Skeletal muscle satellite cell (primary cell): Measurements from ENCODE around the gene ZNF331.

Experiments
- H3K27me3 ChIP-seq: 2 replicates; pipeline ENCODE4 v1.7.0; 2013; ENCODE audit warnings: low read length; ENCODE audit not compliant: control insufficient read depth, insufficient read depth
- H3K36me3 ChIP-seq: 2 replicates; pipeline ENCODE4 v1.7.0; 2013; ENCODE audit warnings: mild to moderate bottlenecking, control low read depth, low read length; ENCODE audit not compliant: insufficient read depth
- H3K4me1 ChIP-seq: 2 replicates; pipeline ENCODE4 v1.7.0; 2013; ENCODE audit warnings: low read length; ENCODE audit not compliant: control insufficient read depth, insufficient read depth
- H3K4me2 ChIP-seq: 2 replicates; pipeline ENCODE4 v1.7.0; 2013; ENCODE audit warnings: mild to moderate bottlenecking, low read length
- H3K4me3 ChIP-seq: 2 replicates; pipeline ENCODE4 v1.7.0; 2013; ENCODE audit warnings: low read length
- H3K9ac ChIP-seq: 2 replicates; pipeline ENCODE4 v1.7.0; 2013; ENCODE audit warnings: mild to moderate bottlenecking, low read depth, low read length, moderate library complexity
- H3K9me3 ChIP-seq: replicated peaks from 2 replicates; pipeline ENCODE4 v1.7.0; 2013; ENCODE audit warnings: mild to moderate bottlenecking, control low read depth, low read length

ZNF331 gene

GRCh38 chr19:53580871-53581835, 43.2 kb downstream of the ZNF331 start:
- Histone ChIP-seq H3K36me3 (peaks cover 34% of the 10 kb centered on the region), H3K4me2 (no peak overlapping the region), H3K4me3 (no peak overlapping the region), H3K27me3 (no peaks in the 10 kb centered on the region), H3K9me3 (peaks cover 39% of the 10 kb centered on the region), H3K4me1 (no peaks in the 10 kb centered on the region), H3K9ac (no peak overlapping the region)

- no peak overlapping the region for H3K4me3 ChIP-seq
- no peak overlapping the region for H3K9ac ChIP-seq
- H3K4me1 ChIP-seq: no peaks in the 10 kb centered on the region
- peaks cover 27% of the 10 kb centered on the region for H3K36me3 ChIP-seq
- H3K9me3 ChIP-seq: peaks cover 32% of the 10 kb centered on the region
- no peaks in the 10 kb centered on the region for H3K27me3 ChIP-seq
- no peak overlapping the region for H3K4me2 ChIP-seq
Measured at GRCh38 chr19:53581871-53582279, 43.9 kb downstream of the ZNF331 start.

GRCh38 chr19:53583181-53583580, 45.2 kb downstream of the ZNF331 start:
- H3K36me3 ChIP-seq: peaks cover 14% of the 10 kb centered on the region
- H3K27me3 ChIP-seq: no peaks in the 10 kb centered on the region
- peaks cover 19% of the 10 kb centered on the region for H3K9me3 ChIP-seq
- H3K4me3 ChIP-seq: no peak overlapping the region
- no peak overlapping the region for H3K9ac ChIP-seq
- no peaks in the 10 kb centered on the region for H3K4me1 ChIP-seq
- H3K4me2 ChIP-seq: no peak overlapping the region

GRCh38 chr19:53586277-53586691, 48.3 kb downstream of the ZNF331 start:
- Histone ChIP-seq H3K4me2 (no peak overlapping the region), H3K27me3 (no peaks in the 10 kb centered on the region), H3K4me1 (no peaks in the 10 kb centered on the region), H3K4me3 (no peak overlapping the region), H3K36me3 (no peaks in the 10 kb centered on the region), H3K9ac (no peak overlapping the region), H3K9me3 (peaks cover 3% of the 10 kb centered on the region)

GRCh38 chr19:53594811-53595509, 57.0 kb downstream of the ZNF331 start:
- no peaks in the 10 kb centered on the region for H3K27me3 ChIP-seq
- H3K9ac ChIP-seq: no peak overlapping the region
- H3K4me2 ChIP-seq: no peak overlapping the region
- no peak overlapping the region for H3K4me3 ChIP-seq
- no peaks in the 10 kb centered on the region for H3K36me3 ChIP-seq
- H3K4me1 ChIP-seq: no peaks in the 10 kb centered on the region
- H3K9me3 ChIP-seq: peaks cover 15% of the 10 kb centered on the region

GRCh38 chr19:53595510-53595867, 57.5 kb downstream of the ZNF331 start:
- Histone ChIP-seq H3K4me3 (no peak overlapping the region), H3K36me3 (no peaks in the 10 kb centered on the region), H3K9me3 (peaks cover 15% of the 10 kb centered on the region), H3K9ac (no peak overlapping the region), H3K4me1 (no peaks in the 10 kb centered on the region), H3K4me2 (no peak overlapping the region), H3K27me3 (no peaks in the 10 kb centered on the region)

GRCh38 chr19:53596056-53596455, 58.1 kb downstream of the ZNF331 start:
- H3K36me3 ChIP-seq: no peaks in the 10 kb centered on the region
- peaks cover 15% of the 10 kb centered on the region for H3K9me3 ChIP-seq
- no peaks in the 10 kb centered on the region for H3K27me3 ChIP-seq
- no peaks in the 10 kb centered on the region for H3K4me1 ChIP-seq
- no peak overlapping the region for H3K4me3 ChIP-seq
- H3K4me2 ChIP-seq: no peak overlapping the region
- H3K9ac ChIP-seq: no peak overlapping the region

- H3K36me3 ChIP-seq: no peaks in the 10 kb centered on the region
- peaks cover 15% of the 10 kb centered on the region for H3K9me3 ChIP-seq
- no peak overlapping the region for H3K4me3 ChIP-seq
- no peak overlapping the region for H3K9ac ChIP-seq
- no peaks in the 10 kb centered on the region for H3K27me3 ChIP-seq
- no peak overlapping the region for H3K4me2 ChIP-seq
- no peaks in the 10 kb centered on the region for H3K4me1 ChIP-seq
Measured at GRCh38 chr19:53597023-53597422, 59.1 kb downstream of the ZNF331 start.

GRCh38 chr19:53598361-53598760, 60.4 kb downstream of the ZNF331 start:
- H3K36me3 ChIP-seq: no peaks in the 10 kb centered on the region
- H3K4me1 ChIP-seq: no peaks in the 10 kb centered on the region
- no peak overlapping the region for H3K4me2 ChIP-seq
- H3K9ac ChIP-seq: no peak overlapping the region
- H3K27me3 ChIP-seq: no peaks in the 10 kb centered on the region
- peaks cover 12% of the 10 kb centered on the region for H3K9me3 ChIP-seq
- no peak overlapping the region for H3K4me3 ChIP-seq

- Histone ChIP-seq H3K27me3 (no peaks in the 10 kb centered on the region), H3K4me1 (no peaks in the 10 kb centered on the region), H3K9ac (no peak overlapping the region), H3K36me3 (no peaks in the 10 kb centered on the region), H3K4me2 (no peak overlapping the region), H3K4me3 (no peak overlapping the region), H3K9me3 (peaks cover 12% of the 10 kb centered on the region)
Measured at GRCh38 chr19:53600217-53600616, 62.3 kb downstream of the ZNF331 start.

- H3K4me3 ChIP-seq: no peak overlapping the region
- no peaks in the 10 kb centered on the region for H3K4me1 ChIP-seq
- no peaks in the 10 kb centered on the region for H3K27me3 ChIP-seq
- no peaks in the 10 kb centered on the region for H3K36me3 ChIP-seq
- peaks cover 9% of the 10 kb centered on the region for H3K9me3 ChIP-seq
- H3K9ac ChIP-seq: no peak overlapping the region
- H3K4me2 ChIP-seq: no peak overlapping the region
Measured at GRCh38 chr19:53606031-53606430, 68.1 kb downstream of the ZNF331 start.
